Spleen (tissue), 7 donors: ENCODE results near the gene MOV10.

Source experiments
- CTCF ChIP-seq, 11 experiments: fragments of 200-600 bp in 7 of 11; fragments of 450-650 bp in 4 of 11; sonication (generic) in 4 of 11; IDR thresholded peaks in 8 of 11; conservative IDR thresholded peaks in 3 of 11; 1 replicate in 7 of 11; 2 replicates in 4 of 11; pipeline versions ENCODE4 v1.4.0 to v1.8.0; 2016 to 2021; ENCODE audit warnings: antibody characterized with exemption in 11 of 11, inconsistent platforms in 4 of 11, mild to moderate bottlenecking in 1 of 11
- POLR2A ChIP-seq, 3 donors: fragments of 450-650 bp; IDR thresholded peaks; one replicate each; pipeline ENCODE4 v1.5.1; 2017; ENCODE audit warnings: antibody characterized with exemption in 3 of 3, mild to moderate bottlenecking in 1 of 3
- POLR2AphosphoS5 ChIP-seq, 3 donors: sonication (generic); formaldehyde crosslinking; IDR thresholded peaks; one replicate each; pipeline ENCODE4 v1.5.1; 2017; ENCODE audit warnings: antibody characterized with exemption in 3 of 3
- donor health status: DM: no; HTN: no; CAD: no; lungs with moderate emphysema.
- donor health status: DM: no; HTN: no; CAD: no.
- donor health status: DM: no; HTN: no; CAD: no.

- TF ChIP-seq POLR2AphosphoS5 (IDR thresholded peaks at IDR 0.05) (no peak), CTCF (IDR thresholded peaks at IDR 0.05 in 8 of 11, conservative IDR thresholded peaks at IDR 0.05 in 3 of 11) (no peak), POLR2A (IDR thresholded peaks at IDR 0.05) (no peak)
Observed at GRCh38 chr1:112646225-112646624, 28.2 kb upstream of the MOV10 start.
